Kidney tubule cell (primary cell): ENCODE data around the gene NUDT14.

Source experiments
- DNase-seq: peaks from one replicate; pipeline ENCODE4 v3.0.0-alpha.2; 2018; ENCODE audit warnings: low spot score

NUDT14 gene

GRCh38 chr14:105176513-105176912 lies 4.6 kb downstream of the NUDT14 start:
- DNase-seq, result no peak

GRCh38 chr14:105173901-105174894 lies 6.9 kb downstream of the NUDT14 start:
- no peak for DNase-seq

- DNase-seq, result no peak
Observed at GRCh38 chr14:105173145-105173544, 8.0 kb downstream of the NUDT14 start.

GRCh38 chr14:105172476-105172875 lies 8.6 kb downstream of the NUDT14 start:
- no peak for DNase-seq

GRCh38 chr14:105171004-105171673 lies 10.0 kb downstream of the NUDT14 start:
- no peak for DNase-seq

DNA sequence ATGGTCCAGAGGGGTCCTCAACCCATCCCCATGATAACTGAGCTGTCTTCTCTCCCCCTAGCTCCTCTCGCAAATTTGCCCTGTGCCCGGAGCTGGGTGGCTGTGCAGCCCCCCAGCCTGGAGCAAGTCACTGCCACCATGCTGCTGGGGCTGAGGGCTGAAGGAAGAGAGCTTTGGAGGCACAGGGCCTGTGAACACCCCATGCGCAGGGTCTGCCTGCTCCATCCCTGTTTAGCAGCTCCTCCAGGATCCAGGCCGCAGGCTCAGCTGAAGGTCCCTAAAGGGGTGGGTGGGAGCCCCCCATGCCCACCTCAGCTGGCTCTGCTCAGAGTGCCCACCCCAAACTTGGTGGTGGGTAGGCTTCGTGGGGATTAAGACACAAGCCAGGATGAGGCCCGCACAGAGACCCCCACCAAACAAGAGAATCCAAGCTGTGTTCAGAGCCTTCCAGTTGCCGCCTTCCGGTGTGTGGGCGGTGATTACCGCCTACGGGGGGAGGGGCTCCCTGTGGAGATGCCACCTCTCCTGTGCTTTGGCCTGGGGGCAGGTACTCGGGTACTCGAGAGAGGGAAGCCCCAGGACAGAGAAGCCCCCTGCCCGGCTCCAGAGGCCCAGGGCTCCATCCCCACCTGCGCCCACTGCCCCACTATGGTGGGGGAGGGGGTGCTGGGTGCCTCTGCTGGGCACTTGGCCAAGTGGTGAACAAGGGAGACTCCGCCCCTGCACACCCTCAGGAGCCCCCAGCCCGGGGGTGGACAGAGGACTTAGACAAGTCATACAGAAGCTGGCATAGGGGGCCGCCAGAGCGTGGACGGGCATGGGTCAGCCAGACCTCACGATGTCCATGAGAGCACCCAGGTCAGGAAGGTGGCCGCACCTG lies 11.1 kb downstream of the NUDT14 start:
- no peak for DNase-seq

DNA sequence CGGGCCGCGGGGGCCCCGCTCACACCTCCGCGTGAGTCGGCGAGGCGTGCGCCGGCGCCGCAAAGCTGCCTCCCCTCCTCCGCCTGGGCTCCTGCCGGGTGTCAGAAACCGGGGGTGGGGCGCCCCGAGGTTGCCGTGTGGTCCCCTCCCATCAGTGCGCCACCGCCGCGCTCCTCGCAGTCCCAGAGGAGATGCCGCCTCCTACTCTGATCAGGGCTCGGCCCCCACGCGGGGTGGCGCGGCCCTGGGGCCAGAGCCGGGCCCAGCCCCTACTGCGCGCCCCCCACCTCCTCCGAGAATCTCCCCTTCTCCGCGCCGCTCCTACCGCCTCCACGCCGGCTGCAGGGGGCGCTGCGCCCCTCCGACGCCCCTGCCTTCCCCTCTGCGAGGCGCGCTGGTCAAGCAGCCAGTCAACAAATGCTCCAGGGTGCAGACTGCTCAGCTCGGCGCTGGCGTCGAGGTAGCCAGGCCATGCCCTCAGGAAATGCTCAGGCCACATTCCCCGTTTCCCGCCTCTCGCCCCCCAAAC lies 12.1 kb downstream of the NUDT14 start:
- peak; percentile 14 for DNase-seq

DNA sequence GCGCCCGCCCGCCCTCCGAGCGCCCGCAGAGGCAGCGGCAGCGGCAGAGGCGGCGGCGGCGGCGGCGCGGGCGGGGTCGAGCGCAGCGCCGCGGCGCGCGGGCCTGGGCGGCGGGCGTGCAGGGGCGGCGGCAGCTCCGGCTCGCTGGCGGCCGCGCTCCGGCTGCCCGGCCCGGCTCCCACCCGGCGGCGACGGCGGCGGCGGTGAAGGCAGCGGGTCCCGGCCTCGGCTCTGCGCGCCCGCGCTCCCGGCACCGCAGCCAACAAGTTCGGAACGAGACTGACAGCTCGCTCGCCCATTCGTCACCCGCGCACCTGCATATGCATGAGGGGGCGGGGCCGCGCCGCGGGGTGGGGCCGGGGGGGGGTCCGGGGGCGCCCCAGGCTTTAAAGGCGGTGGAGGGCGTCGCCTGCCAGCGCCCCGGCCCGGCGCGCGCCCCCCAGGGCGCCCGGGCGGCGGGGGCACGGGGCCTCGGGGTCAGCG lies 12.6 kb downstream of the NUDT14 start, which contains the start of gene JAG2:
Gene JAG2, minus strand, starts transcription at position 281 of the 483 bp plus-strand sequence. CDS start 356 bp downstream, outside the sequence.
- DNase-seq, result peak; percentile 61

DNA sequence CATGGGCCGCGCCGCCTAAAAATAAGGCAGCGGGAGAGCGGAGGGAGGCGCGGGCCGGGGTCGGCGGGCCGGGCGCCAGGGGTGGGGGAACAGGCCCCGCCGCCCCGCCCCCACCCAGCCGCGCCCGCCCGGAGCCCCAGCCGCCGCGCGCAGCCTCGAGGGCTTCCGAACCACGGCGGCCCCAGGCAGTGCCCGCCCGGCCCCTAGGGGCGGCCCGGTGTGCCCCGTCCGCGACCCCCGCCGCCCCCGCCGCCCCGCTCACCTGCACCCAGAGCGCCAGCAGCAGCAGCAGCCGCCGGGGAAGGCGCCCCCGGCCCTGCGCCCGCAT lies 13.1 kb downstream of the NUDT14 start:
- no peak for DNase-seq

- DNase-seq, result peak; percentile 46
Observed at GRCh38 chr14:105167303-105168092, 13.6 kb downstream of the NUDT14 start.

- DNase-seq, result no peak
Observed at GRCh38 chr14:105166571-105167302, 14.4 kb downstream of the NUDT14 start.

GRCh38 chr14:105165761-105166485 lies 15.2 kb downstream of the NUDT14 start:
- peak; percentile 12 for DNase-seq

DNA sequence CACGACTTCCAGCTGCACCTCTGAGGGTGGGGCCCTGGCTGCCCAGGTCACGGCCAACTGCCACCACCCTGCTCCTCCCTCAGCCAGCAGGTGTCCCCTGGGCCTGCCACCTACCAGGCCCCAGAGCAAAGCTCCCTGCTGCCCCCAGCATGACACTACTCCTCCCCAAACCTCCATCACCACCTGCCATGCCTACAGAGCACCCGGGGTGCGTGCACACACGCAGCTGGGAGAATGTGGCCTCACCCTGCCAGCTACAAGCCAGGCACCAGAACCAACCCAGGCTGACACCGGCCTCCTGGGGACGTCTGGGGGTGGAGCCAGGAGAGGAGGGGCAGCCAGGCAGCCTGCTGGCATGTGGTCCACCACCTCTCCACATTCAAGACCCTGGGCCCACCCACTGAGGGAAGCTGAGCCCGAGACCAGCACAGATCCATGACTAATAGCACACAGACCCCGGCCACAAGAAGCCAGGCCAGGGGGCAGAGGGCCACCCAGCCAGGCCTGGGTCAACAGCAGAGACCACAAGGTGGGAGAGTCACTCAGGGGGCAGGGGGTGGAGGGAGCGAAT lies 15.9 kb downstream of the NUDT14 start:
- no peak for DNase-seq

DNA sequence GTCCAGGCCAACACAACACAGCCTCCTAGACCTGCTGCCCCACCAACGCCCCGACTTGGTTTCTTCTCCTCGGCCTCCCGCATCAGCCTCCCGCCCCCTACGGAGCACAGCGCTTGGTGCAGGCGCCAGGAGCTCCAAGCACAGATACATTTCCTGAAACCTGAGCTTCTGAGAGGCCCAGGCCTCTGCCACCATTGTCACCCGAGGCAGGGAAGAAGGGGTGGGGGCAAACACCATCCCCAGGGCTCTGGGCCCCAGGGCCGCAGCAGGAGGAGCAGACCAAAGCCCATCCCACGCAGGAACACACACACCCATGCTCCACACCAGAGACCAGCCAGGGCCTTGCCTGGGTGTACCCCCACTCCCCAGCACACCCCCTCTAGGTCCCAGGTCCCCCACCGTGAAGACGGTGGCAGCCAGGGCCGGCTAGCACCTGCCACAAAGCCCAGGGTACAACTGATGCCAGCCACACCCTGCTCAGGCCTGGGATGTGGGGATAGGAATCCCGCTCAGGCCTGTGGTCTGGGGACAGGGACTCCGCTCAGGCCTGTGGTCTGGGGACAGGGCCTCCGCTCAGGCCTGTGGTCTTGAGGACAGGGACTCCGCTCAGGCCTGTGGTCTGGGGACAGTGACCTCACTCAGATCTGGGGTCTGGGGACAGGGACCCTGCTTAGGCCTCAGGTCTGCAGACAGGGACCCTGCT lies 17.9 kb downstream of the NUDT14 start:
- no peak for DNase-seq

GRCh38 chr14:105162669-105162979 lies 18.5 kb downstream of the NUDT14 start:
- DNase-seq, result no peak

DNA sequence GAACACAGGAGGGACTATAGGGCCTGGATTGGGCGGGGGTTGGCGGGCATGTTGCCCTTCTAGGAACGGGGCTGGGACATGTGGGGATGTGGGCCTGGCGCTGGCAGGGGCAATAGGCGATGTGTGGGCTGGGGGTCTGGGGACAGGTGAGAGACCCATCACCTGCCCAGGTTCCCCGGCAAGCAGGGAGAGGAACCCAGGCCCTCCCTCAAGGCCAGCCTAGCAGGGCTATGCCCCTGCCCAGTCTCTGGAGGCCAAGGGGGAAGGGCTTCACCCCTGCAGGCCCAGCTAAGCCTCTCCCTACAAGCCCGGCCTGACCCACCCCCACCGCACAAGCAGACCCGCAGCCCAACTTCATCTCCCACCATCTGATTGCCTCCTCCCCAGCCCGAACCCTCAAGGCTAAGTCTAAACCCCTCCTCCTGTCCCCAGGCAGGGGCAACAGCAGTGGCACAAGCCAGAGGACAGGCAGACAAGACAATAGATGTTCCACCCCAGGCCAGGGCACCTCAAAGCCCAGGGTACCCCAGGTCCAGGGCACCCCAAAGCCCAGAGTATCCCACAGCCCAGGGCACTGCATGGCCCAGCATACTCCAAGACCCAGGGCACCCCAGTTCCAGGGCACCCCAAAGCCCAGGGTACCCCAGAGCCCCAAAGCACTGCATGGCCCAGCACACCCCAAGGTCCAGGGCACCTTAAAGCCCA lies 19.0 kb downstream of the NUDT14 start:
- DNase-seq, result peak; percentile 13

DNA sequence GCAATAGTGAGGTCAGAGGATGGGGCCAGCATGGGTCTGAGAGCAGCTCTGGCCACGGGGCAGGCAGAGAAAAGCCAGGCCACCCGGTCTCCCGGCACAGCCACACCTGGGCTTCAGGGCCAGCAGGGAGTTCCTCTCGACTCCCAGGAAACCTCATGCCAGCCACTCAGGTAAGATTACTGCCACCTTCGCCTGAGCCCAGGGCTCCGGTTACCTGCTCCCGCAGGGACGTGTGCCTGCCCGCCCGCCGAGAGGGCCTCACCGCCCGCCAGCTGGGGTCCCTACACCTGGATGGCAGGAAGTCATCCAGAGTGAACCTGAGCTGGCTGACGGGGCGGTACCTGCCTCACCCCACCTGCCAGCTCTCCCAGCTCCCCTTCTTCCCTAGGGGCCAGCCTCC lies 19.8 kb downstream of the NUDT14 start:
- no peak for DNase-seq

DNA sequence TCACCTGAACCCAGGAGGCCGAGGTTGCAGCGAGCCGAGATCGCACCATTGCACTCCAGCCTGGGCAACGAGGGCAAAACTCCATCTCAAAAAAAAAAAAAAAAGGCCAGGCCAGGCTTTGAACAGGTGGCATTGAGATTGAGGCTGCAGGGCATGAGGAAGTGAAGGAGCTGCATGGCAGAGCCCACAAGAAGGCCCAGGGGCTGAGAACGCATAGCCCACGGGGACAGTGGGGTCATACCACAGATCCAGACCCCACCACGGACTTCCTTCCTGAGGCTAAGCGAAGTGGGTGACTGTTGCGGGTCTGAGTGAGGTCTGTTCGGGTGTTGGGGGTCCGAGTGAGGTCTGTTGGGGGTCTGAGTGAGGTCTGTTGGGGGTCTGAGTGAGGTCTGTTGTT lies 20.3 kb downstream of the NUDT14 start:
- DNase-seq, result no peak
